IPS-11a (cell line): Measurements from ENCODE around the gene SERPING1.

Experiments used
- H3K4me3 ChIP-seq: one replicate; pipeline ENCODE4 v1.5.1; 2013; ENCODE audit warnings: low read depth, low read length, control low read depth

The SERPING1 gene

GRCh38 chr11:57596266-57596885 lies 1.1 kb upstream of the SERPING1 start:
- H3K4me3 ChIP-seq, result no peak overlapping the region

GRCh38 chr11:57597916-57598830 lies 688 bp downstream of the SERPING1 start:
- H3K4me3 ChIP-seq, result peak overlapping the region; percentile 38

- H3K4me3 ChIP-seq, result no peak overlapping the region
These were observed 1.3 kb downstream of the SERPING1 start for GRCh38 chr11:57598831-57599155.

- no peak overlapping the region for H3K4me3 ChIP-seq
These were observed 1.9 kb downstream of the SERPING1 start for GRCh38 chr11:57599381-57599780.

- H3K4me3 ChIP-seq, result no peak overlapping the region
These were observed 3.8 kb downstream of the SERPING1 start for GRCh38 chr11:57601297-57601696.

- no peak overlapping the region for H3K4me3 ChIP-seq
These were observed 7.0 kb downstream of the SERPING1 start for GRCh38 chr11:57604296-57605027.

- no peak overlapping the region for H3K4me3 ChIP-seq
These were observed 7.5 kb downstream of the SERPING1 start for GRCh38 chr11:57605028-57605420.

- no peak overlapping the region for H3K4me3 ChIP-seq
These were observed 12.7 kb downstream of the SERPING1 start for GRCh38 chr11:57610170-57610569.

GRCh38 chr11:57614234-57614772 lies 16.8 kb downstream of the SERPING1 start:
- no peak overlapping the region for H3K4me3 ChIP-seq

- H3K4me3 ChIP-seq, result no peak overlapping the region
These were observed 17.8 kb downstream of the SERPING1 start for GRCh38 chr11:57615308-57615707.

GRCh38 chr11:57616595-57616994 lies 19.1 kb downstream of the SERPING1 start:
- H3K4me3 ChIP-seq, result no peak overlapping the region

- H3K4me3 ChIP-seq, result no peak overlapping the region
These were observed 21.0 kb downstream of the SERPING1 start for GRCh38 chr11:57618438-57618837.

GRCh38 chr11:57619331-57619730 lies 21.8 kb downstream of the SERPING1 start:
- H3K4me3 ChIP-seq, result no peak overlapping the region

GRCh38 chr11:57620467-57620866 lies 23.0 kb downstream of the SERPING1 start:
- H3K4me3 ChIP-seq, result no peak overlapping the region

- no peak overlapping the region for H3K4me3 ChIP-seq
These were observed 24.8 kb downstream of the SERPING1 start for GRCh38 chr11:57622263-57622662.

GRCh38 chr11:57624864-57625263 lies 27.4 kb downstream of the SERPING1 start:
- H3K4me3 ChIP-seq, result no peak overlapping the region

- no peak overlapping the region for H3K4me3 ChIP-seq
These were observed 29.4 kb downstream of the SERPING1 start for GRCh38 chr11:57626895-57627294.

- no peak overlapping the region for H3K4me3 ChIP-seq
These were observed 32.7 kb downstream of the SERPING1 start for GRCh38 chr11:57630171-57630570.

GRCh38 chr11:57632116-57632515 lies 34.6 kb downstream of the SERPING1 start:
- no peak overlapping the region for H3K4me3 ChIP-seq

GRCh38 chr11:57633394-57634070 lies 36.0 kb downstream of the SERPING1 start:
- H3K4me3 ChIP-seq, result no peak overlapping the region

- H3K4me3 ChIP-seq, result no peak overlapping the region
These were observed 36.8 kb downstream of the SERPING1 start for GRCh38 chr11:57634311-57634710.
